NCI-H2171 treated with DMSO at 0.1 percent for 48 hours (cell line): ENCODE results near the gene SLC25A41.
A peak's percentile ranks its signal among the peaks of the same experiment; 100 is the strongest.

Experiments used
- DNase-seq: peaks from one replicate; lab custom pipeline; 2025; lab: John Stamatoyannopoulos, UW

Gene SLC25A41

DNA sequence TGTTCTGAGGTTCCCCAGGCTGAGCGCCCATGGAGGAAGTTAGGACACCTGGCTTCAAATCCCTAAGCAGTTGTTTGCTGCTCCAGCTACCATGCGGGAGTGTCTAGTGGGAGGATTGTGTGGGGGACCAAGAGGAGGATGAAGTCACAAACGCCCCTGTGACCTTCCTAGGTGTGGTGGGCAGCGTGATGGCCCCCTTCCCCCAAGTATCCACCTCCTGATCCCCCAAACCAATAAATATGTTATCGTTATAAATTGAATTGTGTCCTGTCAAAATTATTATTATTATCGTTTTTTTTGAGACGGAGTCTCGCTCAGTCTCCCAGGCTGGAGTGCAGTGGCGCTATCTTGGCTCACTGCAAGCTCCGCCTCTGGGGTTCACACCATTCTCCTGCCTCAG, at the start of gene SLC25A41:
Gene SLC25A41, minus strand, starts transcription at position 101 of the 400 bp plus-strand sequence. Its CDS starts 70 bp downstream, at position 31.
- no peak for DNase-seq

DNA sequence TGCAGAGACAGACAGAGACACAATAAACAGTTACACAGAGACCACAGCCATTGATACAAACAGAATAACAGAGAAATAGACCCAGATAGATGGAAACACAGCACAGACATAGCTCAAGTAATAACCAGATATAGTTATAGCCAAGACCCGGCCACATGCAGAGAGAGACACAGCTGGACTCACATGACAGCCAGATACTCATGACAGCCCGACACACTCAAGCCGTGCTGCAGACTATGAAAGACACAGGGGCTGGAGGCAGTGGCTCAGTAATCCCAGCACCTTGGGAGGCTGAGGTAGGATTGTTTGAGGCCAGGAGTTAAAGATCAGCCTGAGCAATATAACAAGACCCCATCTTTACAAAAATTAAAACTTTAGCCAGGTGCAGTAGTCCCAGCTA, 49.7 kb upstream of the SLC25A41 start:
- DNase-seq, result no peak

DNA sequence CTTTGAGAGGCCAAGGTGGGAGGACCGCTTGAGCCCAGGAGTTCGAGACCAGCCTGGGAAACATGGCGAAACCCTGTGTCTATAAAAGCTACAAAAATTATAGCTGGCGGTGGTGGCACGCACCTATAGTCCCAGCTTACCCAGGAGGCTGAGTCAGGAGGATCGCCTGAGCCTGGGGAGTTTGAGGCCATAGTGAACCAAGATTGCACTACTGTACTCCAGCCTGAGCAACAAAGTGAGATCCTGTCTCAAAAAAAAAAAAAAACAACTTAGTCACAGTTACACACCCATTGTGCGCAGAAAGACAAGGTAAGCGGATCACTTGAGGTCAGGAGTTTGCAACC, 48.8 kb upstream of the SLC25A41 start:
- DNase-seq, result no peak

DNA sequence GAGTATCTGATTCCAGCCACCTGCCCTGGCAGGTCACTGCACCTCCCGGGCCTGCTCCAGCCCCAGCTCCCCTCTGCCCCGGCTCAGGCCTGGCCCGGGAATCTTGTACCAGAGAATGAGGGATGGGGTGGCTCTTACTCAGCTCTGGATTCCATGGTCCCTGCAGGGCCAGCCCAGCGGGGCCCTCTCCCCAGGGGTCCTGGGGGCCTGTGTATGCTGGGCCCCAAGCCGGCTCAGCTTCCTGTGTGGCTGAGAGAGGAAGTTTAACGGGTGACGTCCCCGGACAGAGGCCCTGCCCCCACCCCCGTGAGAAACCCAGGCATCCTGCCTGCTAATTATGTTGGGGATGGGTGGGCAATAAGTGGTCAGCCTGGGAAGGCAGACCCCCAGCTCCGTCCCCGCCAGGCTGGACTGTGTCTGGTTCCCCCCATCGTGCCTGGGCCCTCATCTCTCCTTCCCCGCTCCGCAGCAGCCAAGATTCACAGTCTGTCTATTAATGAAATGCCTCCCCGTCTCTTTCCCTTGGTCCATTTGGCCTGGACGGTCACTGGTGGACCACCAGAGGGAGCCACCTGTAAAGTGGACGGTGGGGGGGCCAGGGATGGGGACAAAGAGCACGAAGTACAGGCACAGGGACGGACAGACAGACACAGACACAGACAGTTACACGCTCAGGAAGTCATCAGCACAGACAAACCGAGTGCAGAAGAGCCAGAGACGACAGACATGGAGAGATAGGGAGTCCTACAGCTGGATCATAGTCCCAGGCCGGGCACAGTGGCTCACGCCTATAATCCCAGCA, 48.2 kb upstream of the SLC25A41 start, which contains the start of gene DENND1C:
Gene DENND1C, minus strand, starts transcription at position 247 of the 802 bp plus-strand sequence. Its CDS starts 92 bp downstream, at position 155.
- DNase-seq, result no peak

DNA sequence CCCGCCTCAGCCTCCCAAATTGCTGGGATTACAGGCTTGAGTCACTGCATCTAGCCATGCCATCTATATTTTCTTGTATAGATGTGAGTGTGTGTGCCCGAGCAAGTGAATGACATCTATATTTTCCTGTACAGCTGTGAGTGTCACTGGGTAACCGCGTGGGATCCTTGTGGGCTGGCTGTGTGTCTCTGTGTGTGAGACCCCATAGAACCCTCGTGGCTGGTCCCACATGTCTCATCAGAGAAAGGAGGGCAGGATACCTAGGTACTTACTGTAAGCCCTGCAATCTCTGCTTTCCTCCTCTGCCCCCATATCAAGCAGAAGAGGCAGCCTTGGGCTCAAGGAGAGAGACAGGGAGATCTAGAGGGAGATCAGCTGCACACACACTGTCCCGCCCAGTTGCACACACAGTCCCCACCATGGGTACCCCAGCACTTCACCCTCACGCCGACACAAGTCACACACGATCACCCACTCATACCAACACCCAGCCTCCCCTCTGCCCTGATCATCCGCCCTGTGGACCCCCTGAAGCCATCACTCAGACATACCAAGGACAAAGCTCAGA, 47.4 kb upstream of the SLC25A41 start:
- no peak for DNase-seq

- DNase-seq, result no peak
Measured at GRCh38 chr19:6479836-6480398, 46.4 kb upstream of the SLC25A41 start.

DNA sequence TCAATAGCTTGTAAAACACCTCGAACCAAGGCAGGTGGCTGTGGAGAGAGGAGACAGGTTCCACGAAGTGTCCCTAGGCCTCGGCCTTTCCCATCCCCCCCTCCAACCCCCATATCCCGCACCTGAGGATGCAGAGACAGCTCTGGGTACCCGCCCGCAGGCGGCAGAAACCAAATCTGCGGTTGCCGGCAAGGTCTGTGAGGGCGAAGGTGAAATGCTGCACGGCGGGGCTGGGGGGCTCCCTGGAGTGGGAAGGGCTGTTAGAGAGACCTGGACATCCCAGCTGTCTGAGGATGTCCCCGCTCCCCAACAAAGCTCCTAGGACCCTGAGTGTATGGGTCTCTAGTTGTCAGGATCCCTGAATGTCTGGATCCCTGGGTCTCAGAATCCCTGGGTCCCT, 45.3 kb upstream of the SLC25A41 start:
- DNase-seq, result no peak

GRCh38 chr19:6476896-6477431, 43.4 kb upstream of the SLC25A41 start:
- no peak for DNase-seq

DNA sequence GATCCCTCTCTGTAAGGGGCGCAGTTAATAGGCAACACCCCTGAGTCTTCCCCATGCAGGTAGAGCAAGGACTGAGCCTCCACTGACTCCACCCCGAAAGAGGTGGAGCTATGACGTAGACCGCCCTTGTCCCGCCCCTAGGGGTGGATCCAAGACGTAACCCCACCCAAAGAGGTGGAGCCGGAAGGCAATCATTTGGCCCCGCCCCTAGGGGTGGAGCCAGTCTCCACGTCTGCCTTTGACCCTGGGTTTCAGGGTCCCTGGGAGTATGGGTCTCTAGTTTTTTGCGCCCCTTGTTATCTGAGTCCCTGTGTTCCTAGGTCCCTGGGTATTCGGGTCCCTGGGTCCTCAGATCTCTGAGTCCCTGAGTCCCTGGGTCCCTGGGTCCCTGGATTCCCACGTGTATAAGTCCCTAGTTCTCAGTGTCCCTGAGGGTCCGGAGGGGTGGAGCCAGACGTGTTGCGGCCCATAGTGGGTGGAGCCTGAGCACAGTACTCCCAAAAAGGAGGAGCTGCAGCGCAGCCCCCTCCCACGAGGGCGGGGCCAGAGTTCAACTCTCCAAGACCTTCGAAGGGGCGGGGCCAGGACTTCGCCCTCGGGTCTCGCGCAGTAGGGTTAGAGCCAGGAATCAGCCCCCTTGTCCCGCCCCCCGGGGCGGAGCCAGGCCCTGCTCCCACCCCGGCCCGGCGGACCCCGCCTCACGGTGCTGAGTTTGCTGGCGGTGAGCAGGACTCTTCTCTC, 42.8 kb upstream of the SLC25A41 start:
- peak; percentile 79 for DNase-seq

GRCh38 chr19:6475321-6476108, 42.0 kb upstream of the SLC25A41 start:
- no peak for DNase-seq

- no peak for DNase-seq
Measured at GRCh38 chr19:6473647-6474046, 40.1 kb upstream of the SLC25A41 start.

DNA sequence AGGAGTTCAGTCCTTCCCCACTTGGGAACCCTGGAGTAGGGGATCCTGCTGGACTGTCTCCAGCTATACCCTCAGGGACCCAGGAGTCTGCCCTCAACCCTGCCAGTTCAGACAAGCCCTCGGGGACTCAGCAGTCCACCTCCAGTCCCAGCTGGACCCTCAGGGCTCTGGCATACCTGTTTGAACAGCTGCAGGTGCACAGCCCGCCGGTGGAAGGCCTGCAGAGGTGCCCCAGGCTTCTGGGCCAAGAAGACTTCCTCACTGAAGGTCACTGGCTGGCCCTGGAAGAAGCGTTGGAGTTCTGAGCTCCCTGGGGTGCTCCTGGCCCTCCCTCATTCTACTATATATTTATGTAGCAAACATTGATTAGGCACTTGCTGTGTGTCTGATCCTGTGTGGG, 39.1 kb upstream of the SLC25A41 start:
- DNase-seq, result no peak

DNA sequence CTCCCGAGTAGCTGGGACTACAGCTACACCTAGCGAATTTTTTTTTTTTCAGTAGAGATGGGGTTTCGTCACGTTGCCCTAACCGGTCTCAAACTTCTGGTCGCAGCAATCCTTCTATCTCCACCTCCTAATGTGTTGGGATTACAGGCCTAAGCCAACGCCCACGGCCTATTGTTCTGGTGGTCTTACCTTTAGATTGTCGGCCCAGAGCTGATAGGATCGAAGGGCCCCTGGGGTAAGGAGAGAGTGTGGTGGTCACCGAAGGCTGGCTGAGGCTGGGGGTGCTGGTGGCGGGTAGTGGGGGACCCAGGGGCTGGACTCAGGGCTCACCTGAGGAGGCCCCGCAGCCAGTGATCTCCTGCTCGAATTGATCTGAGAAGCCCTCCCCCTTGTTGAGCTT, 37.5 kb upstream of the SLC25A41 start:
- no peak for DNase-seq

DNA sequence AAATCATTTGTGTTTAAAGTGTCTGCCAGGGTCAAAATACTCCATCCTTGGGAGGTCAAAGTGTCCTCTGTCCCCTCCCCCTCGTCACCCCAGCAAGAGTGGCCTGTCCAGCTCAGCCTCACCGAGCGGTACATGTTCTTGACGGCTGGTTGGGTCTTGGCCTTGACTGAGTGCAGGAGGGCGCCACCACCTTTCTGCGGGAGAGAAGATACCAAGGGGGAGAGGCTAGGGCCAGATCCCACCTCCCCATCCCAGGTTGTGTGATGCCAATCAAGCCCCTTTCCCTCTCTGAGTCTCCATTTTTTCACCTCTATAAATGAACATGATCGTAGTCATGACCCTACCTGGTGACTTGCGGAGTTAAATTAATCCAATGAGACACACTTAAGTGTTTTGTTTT, 36.6 kb upstream of the SLC25A41 start:
- DNase-seq, result no peak

- DNase-seq, result no peak
Measured at GRCh38 chr19:6467384-6467783, 33.8 kb upstream of the SLC25A41 start.

- no peak for DNase-seq
Measured at GRCh38 chr19:6466526-6467248, 33.1 kb upstream of the SLC25A41 start.

DNA sequence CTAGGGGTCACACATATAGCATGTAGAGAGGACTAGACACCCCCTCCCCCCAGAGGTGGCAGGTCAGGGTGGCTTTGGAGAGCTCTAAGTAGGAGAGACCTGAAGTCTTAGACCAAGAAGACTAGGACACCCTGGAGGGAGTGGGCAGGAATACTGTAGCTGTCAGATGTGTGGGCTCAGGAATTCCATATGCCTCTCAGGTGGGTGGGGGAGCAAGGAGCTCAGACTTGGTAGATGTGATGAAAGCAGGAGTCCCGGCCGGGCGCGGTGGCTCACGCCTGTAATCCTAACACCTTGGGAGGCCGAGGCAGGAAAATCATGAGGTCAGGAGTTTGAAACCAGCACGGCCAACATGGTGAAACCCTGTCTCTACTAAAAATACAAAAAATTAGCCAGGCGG, 32.1 kb upstream of the SLC25A41 start:
- no peak for DNase-seq

DNA sequence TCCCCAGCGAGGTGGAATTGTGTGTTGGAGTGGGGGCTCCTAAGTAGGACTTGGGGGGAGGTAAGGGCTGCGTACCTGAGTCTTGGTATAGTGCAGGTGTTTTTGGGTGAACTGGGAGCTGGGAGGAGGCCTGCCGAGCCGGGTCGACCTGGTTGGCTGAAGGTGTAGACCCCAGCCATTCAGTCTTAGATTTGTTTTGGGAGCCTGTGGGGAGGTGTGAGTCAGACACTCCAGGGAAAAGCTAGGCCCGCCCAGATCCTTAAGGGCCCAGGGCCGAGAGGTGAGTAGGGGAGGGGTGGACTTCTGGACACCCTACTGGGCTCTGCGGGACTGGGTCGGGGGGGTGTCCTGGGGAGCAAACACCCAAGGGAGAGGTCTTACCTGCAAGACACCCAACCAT, 31.4 kb upstream of the SLC25A41 start:
- no peak for DNase-seq

DNA sequence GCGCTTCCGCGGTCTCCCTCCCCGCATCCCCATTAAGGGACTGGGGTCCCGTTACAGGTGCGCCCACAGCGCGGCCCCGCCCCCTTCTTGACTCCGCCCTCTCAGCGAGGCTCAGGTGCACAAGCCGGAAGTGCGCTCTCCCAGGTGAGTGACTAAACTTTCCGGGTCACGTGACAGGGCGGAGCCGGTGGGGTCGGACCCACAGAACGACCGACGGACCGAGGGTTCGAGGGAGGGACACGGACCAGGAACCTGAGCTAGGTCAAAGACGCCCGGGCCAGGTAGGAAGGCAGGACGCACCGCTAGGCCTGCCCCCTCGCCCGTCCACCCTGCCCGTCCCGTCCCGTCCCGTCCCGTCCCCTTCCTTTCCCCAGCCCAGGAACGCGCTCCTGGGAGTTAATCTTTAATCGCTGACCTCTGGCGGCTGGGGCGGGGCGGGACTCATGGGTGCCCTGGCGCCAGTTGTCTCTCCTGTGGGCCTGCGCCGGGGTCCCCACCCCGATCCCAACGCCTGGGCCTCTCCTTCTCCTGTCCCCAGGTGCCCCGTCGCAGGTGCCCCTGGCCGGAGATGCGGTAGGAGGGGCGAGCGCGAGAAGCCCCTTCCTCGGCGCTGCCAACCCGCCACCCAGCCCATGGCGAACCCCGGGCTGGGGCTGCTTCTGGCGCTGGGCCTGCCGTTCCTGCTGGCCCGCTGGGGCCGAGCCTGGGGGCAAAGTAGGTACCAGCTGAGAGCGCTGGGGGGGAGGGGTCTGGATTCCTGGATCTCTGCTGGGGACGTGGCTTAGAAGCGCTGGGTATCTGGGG, 30.7 kb upstream of the SLC25A41 start, which contains the start of gene CRB3:
Gene CRB3, plus strand, starts transcription at position 202 of the 804 bp plus-strand sequence. Its CDS starts 431 bp downstream, at position 633.
- peak; percentile 77 for DNase-seq
